Measurements from ENCODE around the gene DGKB.

DNA sequence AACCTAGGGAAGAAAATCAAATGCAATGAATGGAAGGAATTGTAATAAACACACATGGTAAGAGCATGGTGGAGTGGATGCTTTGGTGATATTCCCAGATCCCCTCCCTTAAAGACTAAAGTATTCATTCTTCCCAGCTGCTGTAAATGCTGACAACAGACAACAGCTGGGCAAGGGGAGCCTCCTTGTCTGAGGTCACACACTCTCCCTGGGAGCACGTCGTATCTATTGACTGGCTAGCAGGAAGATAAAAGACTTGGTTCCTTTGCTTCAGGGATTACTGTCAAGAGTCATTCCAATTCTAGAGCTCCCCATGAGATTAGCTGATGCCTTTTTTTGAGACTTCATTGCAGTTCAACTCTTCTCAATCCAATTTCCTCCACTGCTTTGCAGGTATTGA, 469.6 kb downstream of the DGKB start:
- TF ChIP-seq, protein P1, sequence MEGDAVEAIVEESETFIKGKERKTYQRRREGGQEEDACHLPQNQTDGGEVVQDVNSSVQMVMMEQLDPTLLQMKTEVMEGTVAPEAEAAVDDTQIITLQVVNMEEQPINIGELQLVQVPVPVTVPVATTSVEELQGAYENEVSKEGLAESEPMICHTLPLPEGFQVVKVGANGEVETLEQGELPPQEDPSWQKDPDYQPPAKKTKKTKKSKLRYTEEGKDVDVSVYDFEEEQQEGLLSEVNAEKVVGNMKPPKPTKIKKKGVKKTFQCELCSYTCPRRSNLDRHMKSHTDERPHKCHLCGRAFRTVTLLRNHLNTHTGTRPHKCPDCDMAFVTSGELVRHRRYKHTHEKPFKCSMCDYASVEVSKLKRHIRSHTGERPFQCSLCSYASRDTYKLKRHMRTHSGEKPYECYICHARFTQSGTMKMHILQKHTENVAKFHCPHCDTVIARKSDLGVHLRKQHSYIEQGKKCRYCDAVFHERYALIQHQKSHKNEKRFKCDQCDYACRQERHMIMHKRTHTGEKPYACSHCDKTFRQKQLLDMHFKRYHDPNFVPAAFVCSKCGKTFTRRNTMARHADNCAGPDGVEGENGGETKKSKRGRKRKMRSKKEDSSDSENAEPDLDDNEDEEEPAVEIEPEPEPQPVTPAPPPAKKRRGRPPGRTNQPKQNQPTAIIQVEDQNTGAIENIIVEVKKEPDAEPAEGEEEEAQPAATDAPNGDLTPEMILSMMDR (IDR thresholded peaks at IDR 0.05; ENCODE audit: low read length): no peak
- no peak for TF ChIP-seq EZH2phosphoT487 (IDR thresholded peaks at IDR 0.05; ENCODE audit: low read length)

Data from MM.1S (cell line).